HG03575 (cell line): ENCODE measurements around the gene MEG3.

Experiments used
- ATAC-seq: cut with Tn5 transposase; IDR thresholded peaks from one replicate; pipeline ENCODE4 v1.9.1; 2021; ENCODE audit not compliant: unreplicated experiment, insufficient number of reproducible peaks, low FRiP score; ENCODE audit errors: extremely low read depth

Gene MEG3

GRCh38 chr14:100825713-100826331 lies at the start of gene MEG3:
Gene MEG3, plus strand, starts transcription at chr14:100826118.
- no peak for ATAC-seq

GRCh38 chr14:100776681-100777365 lies 49.1 kb upstream of the MEG3 start:
- ATAC-seq: no peak

- no peak for ATAC-seq
These were observed 48.5 kb upstream of the MEG3 start for GRCh38 chr14:100777366-100777817.

- no peak for ATAC-seq
These were observed 47.9 kb upstream of the MEG3 start for GRCh38 chr14:100777818-100778525.

GRCh38 chr14:100778526-100778882 lies 47.4 kb upstream of the MEG3 start:
- ATAC-seq: no peak

GRCh38 chr14:100778951-100779690 lies 46.8 kb upstream of the MEG3 start:
- no peak for ATAC-seq

GRCh38 chr14:100779691-100780080 lies 46.2 kb upstream of the MEG3 start:
- ATAC-seq: no peak

- no peak for ATAC-seq
These were observed 45.7 kb upstream of the MEG3 start for GRCh38 chr14:100780246-100780645.

GRCh38 chr14:100780646-100781355 lies 45.1 kb upstream of the MEG3 start:
- ATAC-seq: no peak

- ATAC-seq: no peak
These were observed 44.0 kb upstream of the MEG3 start for GRCh38 chr14:100781952-100782351.

- ATAC-seq: no peak
These were observed 43.2 kb upstream of the MEG3 start for GRCh38 chr14:100782516-100783320.

GRCh38 chr14:100783630-100784370 lies 42.1 kb upstream of the MEG3 start:
- ATAC-seq: no peak

- ATAC-seq: no peak
These were observed 41.2 kb upstream of the MEG3 start for GRCh38 chr14:100784523-100785337.

GRCh38 chr14:100785338-100785615 lies 40.6 kb upstream of the MEG3 start:
- ATAC-seq: no peak

GRCh38 chr14:100785626-100786025 lies 40.3 kb upstream of the MEG3 start:
- no peak for ATAC-seq

- ATAC-seq: no peak
These were observed 39.8 kb upstream of the MEG3 start for GRCh38 chr14:100786131-100786530.

GRCh38 chr14:100786576-100787219 lies 39.2 kb upstream of the MEG3 start:
- ATAC-seq: no peak
